HTR-8/SVneo (cell line): ENCODE results near the gene SEMA6B.
"Not testable (repeated sequence)": the region's sequence is repeated elsewhere in the genome, so short reads cannot be mapped to it uniquely, and the experiment has no call there.

Experiments used
- DNase-seq: peaks from one replicate; pipeline ENCODE4 v3.0.0; 2011; ENCODE audit warnings: low spot score, mixed read lengths; ENCODE audit not compliant: insufficient read length
- FAIRE-seq: peaks from 2 replicates; lab custom pipeline; 2011; peaks lifted over from hg19 to GRCh38; lab: Jason Lieb, UNC

SEMA6B gene

DNA sequence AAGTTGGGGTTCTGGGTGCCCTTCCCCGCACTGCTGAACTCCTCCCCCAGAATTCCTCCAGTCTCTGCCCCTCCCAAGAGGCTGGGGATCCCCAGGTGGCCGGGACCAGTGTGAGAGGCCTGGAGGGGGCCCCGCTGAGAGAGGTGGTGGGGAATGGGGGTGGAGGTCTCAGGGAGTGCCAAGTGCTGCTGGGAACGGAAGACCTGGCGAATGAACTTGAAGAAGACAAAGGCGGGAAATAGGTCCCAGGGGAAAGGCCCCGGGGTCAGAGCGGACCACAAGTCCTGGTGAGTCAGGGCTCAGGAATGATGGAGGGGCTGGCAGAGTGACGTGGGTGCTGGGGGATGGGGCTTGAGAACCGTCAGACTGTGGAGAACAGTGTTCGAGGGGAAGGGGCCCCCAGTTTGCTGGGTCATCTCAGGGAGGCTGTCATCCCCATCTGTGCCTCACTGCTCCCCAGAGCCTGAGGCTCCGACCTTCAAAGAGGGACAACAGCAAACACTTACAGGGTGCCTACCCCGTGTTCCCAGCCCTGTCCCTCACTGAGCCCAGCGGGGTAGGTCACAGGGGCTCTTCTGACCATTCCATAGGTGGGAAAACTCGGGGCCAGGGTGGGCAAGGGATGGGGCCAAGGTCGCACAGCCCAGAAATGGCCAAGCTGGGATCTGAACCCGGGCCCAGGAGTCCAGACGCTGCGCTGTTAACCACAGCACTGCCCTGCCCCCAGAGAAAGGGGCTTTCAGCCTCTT, 16.0 kb upstream of the SEMA6B start:
- DNase-seq (peak; percentile 92), FAIRE-seq (peak; percentile 52)

- FAIRE-seq (no peak), DNase-seq (no peak)
Measured at GRCh38 chr19:4573682-4574081, 14.2 kb upstream of the SEMA6B start.

DNA sequence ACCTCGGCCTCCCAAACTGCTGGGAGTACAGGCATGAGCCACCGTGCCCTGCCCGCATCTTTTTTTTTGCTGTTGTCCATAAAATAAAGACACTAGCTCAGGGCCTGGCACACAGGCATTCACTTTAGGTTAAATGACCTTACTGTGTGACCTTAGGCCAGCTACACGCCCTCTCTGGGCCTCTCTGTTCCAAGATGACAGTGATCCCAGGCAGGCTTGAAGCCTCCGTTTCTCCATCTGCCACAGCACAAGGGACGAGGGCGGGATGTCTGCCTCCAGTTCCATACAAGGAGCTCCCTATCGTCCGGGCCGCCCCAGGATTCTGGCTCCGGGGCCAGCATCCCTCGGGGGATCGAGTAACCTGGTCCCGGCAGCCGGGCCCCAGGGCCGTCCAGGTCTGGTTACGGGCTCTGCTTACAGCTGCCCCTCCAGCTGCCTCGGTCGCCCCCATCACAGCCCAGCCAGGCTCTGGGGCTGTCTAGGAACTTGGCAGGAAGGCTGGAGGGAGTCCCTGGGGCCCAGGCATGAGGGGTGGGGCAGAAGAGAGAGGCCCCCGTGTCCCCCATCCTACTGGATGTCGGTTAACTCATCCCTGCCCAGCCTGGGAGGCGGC, 11.9 kb upstream of the SEMA6B start:
- FAIRE-seq (no peak), DNase-seq (no peak)

DNA sequence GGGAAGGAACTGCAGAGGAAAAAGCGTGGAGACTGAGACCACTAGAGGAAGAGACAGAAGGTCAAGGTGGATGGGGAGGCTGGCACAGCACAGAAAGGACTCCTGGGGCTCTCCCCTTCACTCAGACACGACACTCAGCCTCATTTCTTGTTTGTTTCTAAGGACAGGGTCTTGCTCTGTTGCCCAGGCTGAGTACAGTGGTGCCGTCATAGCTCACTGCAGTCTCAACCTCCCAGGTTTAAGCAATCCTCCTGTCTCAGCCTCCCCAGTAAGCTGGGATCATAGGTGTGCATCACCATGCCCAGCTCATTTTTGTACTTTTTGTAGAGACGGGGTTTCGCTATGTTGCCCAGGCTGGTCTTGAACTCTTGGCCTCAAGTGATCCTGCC, 11.4 kb upstream of the SEMA6B start:
- DNase-seq (no peak), FAIRE-seq (no peak)

DNA sequence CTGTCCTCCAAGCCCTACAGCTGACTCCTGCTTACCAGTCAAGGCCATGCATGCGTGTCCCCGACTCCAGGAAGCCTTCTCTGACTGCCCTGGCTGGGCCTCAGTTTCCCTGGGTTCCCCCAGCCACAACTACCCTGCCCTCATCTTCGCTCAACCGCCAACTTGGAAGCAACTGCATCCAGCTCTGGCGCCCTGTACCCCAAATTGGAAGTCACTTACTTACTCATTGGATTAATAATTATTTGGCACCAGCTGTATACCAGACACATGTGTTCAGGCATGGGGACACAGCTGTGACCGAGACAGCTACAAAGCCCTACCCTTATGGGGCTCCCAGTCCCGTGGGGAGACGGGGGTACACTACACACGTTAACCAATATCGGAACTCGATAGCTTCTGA, 10.9 kb upstream of the SEMA6B start:
- FAIRE-seq, result no peak

DNA sequence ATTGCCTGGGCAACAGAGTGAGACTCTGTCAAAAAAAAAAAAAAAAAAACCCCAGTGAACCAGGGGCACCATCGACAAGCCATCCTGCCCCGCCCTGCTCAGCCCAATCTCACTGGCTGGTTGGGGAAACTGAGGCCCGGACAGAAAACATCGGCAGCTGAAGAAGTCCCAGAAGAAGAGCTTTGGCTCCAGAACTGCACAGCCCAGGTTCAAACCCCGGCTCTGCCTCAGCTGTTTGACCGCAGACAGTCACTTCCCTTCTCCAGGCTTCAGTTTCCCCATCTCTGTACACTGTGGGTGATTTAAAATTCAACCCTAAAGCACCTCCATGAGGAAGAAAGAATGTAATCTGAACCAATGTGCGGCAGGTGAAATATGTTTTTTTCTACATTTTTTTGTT, 9.4 kb upstream of the SEMA6B start:
- FAIRE-seq, result no peak
- DNase-seq, result no peak

More for the DNA sequence above, 10.9 kb upstream of the SEMA6B start:
- no peak for DNase-seq

DNA sequence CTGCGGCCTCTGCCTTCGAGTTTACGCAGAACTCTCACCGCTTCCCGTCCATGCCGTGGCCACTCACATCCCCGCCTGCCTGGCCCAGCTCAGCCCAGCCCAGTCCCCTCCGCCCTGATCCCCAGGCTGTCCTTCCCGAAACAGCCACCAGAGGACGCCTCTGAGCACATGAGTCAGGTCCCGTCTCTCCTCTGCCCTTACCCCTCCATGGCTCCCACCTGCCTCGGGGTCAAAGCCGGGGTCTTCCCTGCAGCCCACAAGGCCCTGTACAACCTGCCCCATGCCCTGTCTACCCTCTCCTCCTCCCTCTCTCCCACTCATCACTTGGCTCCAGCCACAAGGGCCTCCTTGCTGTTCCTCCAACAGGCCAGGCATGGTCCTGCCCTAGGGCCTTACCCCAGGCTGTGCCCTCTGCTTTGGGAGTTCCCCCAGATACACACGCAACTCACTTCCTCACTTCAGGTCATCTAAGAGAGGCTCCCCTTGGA, 8.1 kb upstream of the SEMA6B start:
- no peak for FAIRE-seq
- DNase-seq, result no peak

DNA sequence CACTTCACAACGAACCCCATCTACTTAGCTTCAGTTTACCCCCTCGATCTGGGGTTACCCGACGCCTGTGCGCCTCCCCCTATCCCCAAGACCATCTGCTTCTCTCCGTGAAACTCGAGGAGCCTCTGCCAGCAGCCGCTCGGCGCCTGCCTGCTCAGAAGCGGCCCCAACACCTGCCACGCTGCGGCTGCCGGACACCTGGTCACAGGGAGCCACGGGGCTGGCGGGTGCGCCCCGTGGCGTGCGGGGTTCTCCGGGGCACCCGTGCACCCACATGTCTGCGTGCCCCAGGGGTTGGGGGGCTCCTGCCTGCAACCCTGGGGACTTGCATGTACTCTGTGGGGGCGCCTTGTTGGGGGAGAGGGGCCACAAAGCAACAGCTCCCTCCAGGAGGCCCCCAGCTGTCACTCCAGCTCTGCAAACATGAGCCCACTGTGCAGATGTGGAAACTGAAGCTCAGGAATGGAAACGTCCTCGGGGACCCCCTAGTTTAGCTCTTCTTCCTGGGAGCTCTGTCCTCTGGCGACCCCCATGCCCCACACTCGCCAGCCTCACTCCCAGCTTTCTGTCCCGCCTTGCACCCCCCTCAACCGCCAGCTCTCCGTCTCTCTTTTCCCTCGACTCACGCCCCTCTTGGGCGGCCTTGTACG, 7.0 kb upstream of the SEMA6B start:
- no peak for DNase-seq

DNA sequence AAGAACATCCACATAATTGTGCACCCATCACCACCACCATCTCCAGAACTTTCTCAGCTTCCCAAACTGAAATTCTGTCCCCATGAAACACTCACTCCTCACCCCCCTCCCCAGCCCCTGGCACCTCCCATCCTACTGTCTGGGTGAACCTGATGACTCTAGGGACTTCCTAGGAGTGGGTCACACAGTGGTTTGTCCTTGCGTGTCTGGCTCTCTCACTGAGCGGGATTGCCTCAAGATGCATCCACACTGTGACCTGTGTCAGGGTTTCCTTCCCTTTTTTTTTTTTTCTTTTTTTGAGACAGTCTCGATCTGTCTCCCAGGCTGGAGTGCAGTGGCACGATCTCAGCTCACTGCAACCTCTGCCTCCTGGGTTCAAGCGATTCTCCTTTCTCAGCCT, 4.1 kb upstream of the SEMA6B start:
- DNase-seq, FAIRE-seq: not testable (repeated sequence)

More for the DNA sequence above, 7.0 kb upstream of the SEMA6B start:
- no peak for FAIRE-seq

DNA sequence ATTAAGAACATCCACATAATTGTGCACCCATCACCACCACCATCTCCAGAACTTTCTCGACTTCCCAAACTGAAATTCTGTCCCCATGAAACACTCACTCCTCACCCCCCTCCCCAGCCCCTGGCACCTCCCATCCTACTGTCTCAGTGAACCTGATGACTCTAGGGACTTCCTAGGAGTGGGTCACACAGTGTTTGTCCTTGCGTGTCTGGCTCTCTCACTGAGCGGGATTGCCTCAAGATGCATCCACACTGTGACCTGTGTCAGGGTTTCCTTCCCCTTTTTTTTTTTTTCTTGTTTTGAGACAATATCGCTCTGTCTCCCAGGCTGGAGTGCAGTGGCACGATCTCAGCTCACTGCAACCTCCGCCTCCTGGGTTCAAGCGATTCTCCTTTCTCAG, 2.6 kb upstream of the SEMA6B start:
- FAIRE-seq, DNase-seq: not testable (repeated sequence)

- DNase-seq, result no peak
- no peak for FAIRE-seq
Measured at GRCh38 chr19:4557971-4558941, 1.2 kb downstream of the SEMA6B start.

- no peak for DNase-seq
Measured at GRCh38 chr19:4557144-4557970, 2.1 kb downstream of the SEMA6B start.

GRCh38 chr19:4556597-4557127, 2.8 kb downstream of the SEMA6B start:
- no peak for FAIRE-seq
- DNase-seq, result no peak

More at GRCh38 chr19:4557144-4557970, 2.1 kb downstream of the SEMA6B start:
- no peak for FAIRE-seq

- DNase-seq (no peak), FAIRE-seq (no peak)
Measured at GRCh38 chr19:4555657-4556561, 3.6 kb downstream of the SEMA6B start.

GRCh38 chr19:4554717-4555116, 4.8 kb downstream of the SEMA6B start:
- DNase-seq (no peak), FAIRE-seq (no peak)

- FAIRE-seq, result no peak
Measured at GRCh38 chr19:4553775-4554174, 5.7 kb downstream of the SEMA6B start.

GRCh38 chr19:4553092-4553695, 6.3 kb downstream of the SEMA6B start:
- FAIRE-seq (no peak), DNase-seq (no peak)

More at GRCh38 chr19:4553775-4554174, 5.7 kb downstream of the SEMA6B start:
- no peak for DNase-seq

GRCh38 chr19:4552525-4552819, 7.0 kb downstream of the SEMA6B start:
- DNase-seq (no peak), FAIRE-seq (no peak)
